Trophoblast cell (in vitro differentiated cells and primary cell): ENCODE data around the gene CCDC30.
A peak's percentile ranks its signal among the peaks of the same experiment; 100 is the strongest.

Experiments used
- DNase-seq, 2 donors: peaks; one replicate each; pipeline ENCODE4 v3.0.0-alpha.2; 2016
- H2AFZ ChIP-seq: 2 replicates; pipeline ENCODE4 v1.6.1; 2013; ENCODE audit warnings: low read length, moderate library complexity, mild to moderate bottlenecking; ENCODE audit not compliant: insufficient read depth, poor library complexity
- H2AK5ac ChIP-seq: 2 replicates; pipeline ENCODE4 v1.6.1; 2013; ENCODE audit warnings: mild to moderate bottlenecking, low read length
- H2BK120ac ChIP-seq: 2 replicates; pipeline ENCODE4 v1.6.1; 2013; ENCODE audit warnings: low read length, mild to moderate bottlenecking, moderate library complexity; ENCODE audit not compliant: insufficient read depth, poor library complexity
- H2BK12ac ChIP-seq: 2 replicates; pipeline ENCODE4 v1.6.1; 2013; ENCODE audit warnings: mild to moderate bottlenecking, low read length, moderate library complexity
- H2BK5ac ChIP-seq: 2 replicates; pipeline ENCODE4 v1.6.1; 2013; ENCODE audit warnings: low read length, low read depth, moderate library complexity, mild to moderate bottlenecking; ENCODE audit not compliant: poor library complexity
- H3K14ac ChIP-seq: 2 replicates; pipeline ENCODE4 v1.6.1; 2013; ENCODE audit warnings: mild to moderate bottlenecking, low read length
- H3K18ac ChIP-seq: 2 replicates; pipeline ENCODE4 v1.6.1; 2013; ENCODE audit warnings: mild to moderate bottlenecking, low read length
- H3K23ac ChIP-seq: 2 replicates; pipeline ENCODE4 v1.6.1; 2013; ENCODE audit warnings: low read length
- H3K27ac ChIP-seq: 2 replicates; pipeline ENCODE4 v1.5.1; 2013; ENCODE audit warnings: low read depth, mild to moderate bottlenecking, inconsistent platforms, low read length, moderate library complexity
- H3K27me3 ChIP-seq: 2 replicates; pipeline ENCODE4 v1.6.1; 2013; ENCODE audit warnings: inconsistent platforms, mild to moderate bottlenecking, low read length, moderate library complexity; ENCODE audit not compliant: insufficient read depth
- H3K36me3 ChIP-seq, 2 experiments: 1 replicate in 1 of 2; 2 replicates in 1 of 2; pipeline ENCODE4 v1.6.1; 2013; ENCODE audit warnings: low read length in 2 of 2, mild to moderate bottlenecking in 2 of 2, moderate library complexity in 1 of 2; ENCODE audit not compliant: insufficient read depth in 2 of 2, control insufficient read depth in 1 of 2
- H3K4ac ChIP-seq: 2 replicates; pipeline ENCODE4 v1.6.1; 2013; ENCODE audit warnings: low read depth, mild to moderate bottlenecking, low read length, moderate library complexity
- H3K4me1 ChIP-seq, 2 experiments: 1 replicate in 1 of 2; 2 replicates in 1 of 2; pipeline ENCODE4 v1.6.1; 2013; ENCODE audit warnings: low read length in 2 of 2, mild to moderate bottlenecking in 2 of 2, moderate library complexity in 1 of 2; ENCODE audit not compliant: insufficient read depth in 2 of 2, control insufficient read depth in 1 of 2
- H3K4me2 ChIP-seq: 2 replicates; pipeline ENCODE4 v1.6.1; 2013; ENCODE audit warnings: inconsistent platforms, mild to moderate bottlenecking, low read length, moderate library complexity
- H3K4me3 ChIP-seq: 2 replicates; pipeline ENCODE4 v1.5.1; 2013; ENCODE audit warnings: mild to moderate bottlenecking, low read depth, low read length, inconsistent platforms
- H3K79me1 ChIP-seq: one replicate; pipeline ENCODE4 v1.6.1; 2013; ENCODE audit warnings: low read length
- H3K79me2 ChIP-seq: 2 replicates; pipeline ENCODE4 v1.6.1; 2013; ENCODE audit warnings: low read length, mild to moderate bottlenecking; ENCODE audit not compliant: control insufficient read depth, insufficient read depth, poor library complexity
- H3K9ac ChIP-seq: 2 replicates; pipeline ENCODE4 v1.6.1; 2013; ENCODE audit warnings: mild to moderate bottlenecking, low read length
- H3K9me3 ChIP-seq: 2 replicates; pipeline ENCODE4 v1.6.1; 2013; ENCODE audit warnings: low read depth, mild to moderate bottlenecking, control low read depth, inconsistent platforms, low read length; ENCODE audit not compliant: insufficient read depth
- H4K12ac ChIP-seq: 2 replicates; pipeline ENCODE4 v1.6.1; 2013; ENCODE audit warnings: low read depth, mild to moderate bottlenecking, low read length, moderate library complexity
- H4K8ac ChIP-seq: 2 replicates; pipeline ENCODE4 v1.6.1; 2013; ENCODE audit warnings: low read depth, mild to moderate bottlenecking, low read length, moderate library complexity
- H4K91ac ChIP-seq: one replicate; pipeline ENCODE4 v1.6.1; 2013; ENCODE audit warnings: low read depth, mild to moderate bottlenecking, low read length, moderate library complexity
- WGBS: extraction: QIAGEN DNeasy Blood & Tissue Kit; methylation state at CpG from one replicate; pipeline ENCODE4 v1.1.7; 2013; ENCODE audit warnings: missing lambda C conversion rate; ENCODE audit not compliant: insufficient read length, insufficient coverage; ENCODE audit errors: extremely low coverage; 5-methylcytosine and 5-hydroxymethylcytosine counted together

CCDC30 gene

GRCh38 chr1:42593486-42594100, 130.5 kb downstream of the CCDC30 start:
- no peaks in the 10 kb centered on the region for H3K9me3 ChIP-seq
- no peak overlapping the region for H3K4me2 ChIP-seq
- no peaks in the 10 kb centered on the region for H3K27me3 ChIP-seq
- no peak overlapping the region for H3K18ac ChIP-seq
- H4K91ac ChIP-seq = no peak overlapping the region
- no peak overlapping the region for H4K8ac ChIP-seq
- no peak overlapping the region for H3K4me3 ChIP-seq
- no peak overlapping the region for H3K4ac ChIP-seq
- H2BK5ac ChIP-seq = no peak overlapping the region
- no peak overlapping the region for H3K14ac ChIP-seq
- H2BK120ac ChIP-seq = no peak overlapping the region
- no peaks in the 10 kb centered on the region for H3K4me1 ChIP-seq
- no peaks in the 10 kb centered on the region for H3K79me2 ChIP-seq
- H3K36me3 ChIP-seq = no peaks in the 10 kb centered on the region
- H3K27ac ChIP-seq = no peak overlapping the region
- H2AFZ ChIP-seq = no peak overlapping the region
- no peaks in the 10 kb centered on the region for H3K79me1 ChIP-seq
- H2AK5ac ChIP-seq = no peak overlapping the region
- no peak overlapping the region for H4K12ac ChIP-seq
- H2BK12ac ChIP-seq = no peak overlapping the region
- peak in 1 of 2 donors; percentile 3 for DNase-seq
- no CpG with 5 or more reads among the region's 2 CpGs for WGBS
- no peak overlapping the region for H3K9ac ChIP-seq
- no peak overlapping the region for H3K23ac ChIP-seq

DNA sequence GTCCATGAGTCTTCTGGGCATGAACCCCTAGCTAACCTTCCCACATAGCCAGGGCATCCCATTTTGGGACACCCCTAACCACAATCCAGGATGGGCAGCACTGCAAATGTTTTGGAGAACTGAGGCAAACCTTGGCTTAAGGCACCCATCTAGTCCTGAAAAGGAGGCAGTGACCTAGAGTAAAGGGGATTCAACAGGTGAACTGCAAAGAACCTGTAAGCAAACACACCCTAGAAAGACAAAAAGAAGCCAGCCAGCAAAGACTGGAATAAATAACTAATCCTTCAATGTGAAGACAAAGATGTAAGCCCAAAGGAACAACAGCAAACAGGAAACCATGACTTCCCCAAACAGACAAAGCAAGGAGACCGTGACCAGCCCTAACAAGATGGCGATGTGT, 138.4 kb downstream of the CCDC30 start:
- no peak overlapping the region for H2BK5ac ChIP-seq
- no peak overlapping the region for H3K27ac ChIP-seq
- no peak overlapping the region for H3K14ac ChIP-seq
- H3K18ac ChIP-seq = no peak overlapping the region
- no peaks in the 10 kb centered on the region for H3K4me1 ChIP-seq
- H3K4me3 ChIP-seq = no peak overlapping the region
- no peaks in the 10 kb centered on the region for H3K79me1 ChIP-seq
- no CpG with 5 or more reads among the region's 2 CpGs for WGBS
- H4K12ac ChIP-seq = no peak overlapping the region
- no peak overlapping the region for H3K4me2 ChIP-seq
- no peak for DNase-seq
- no peak overlapping the region for H2AK5ac ChIP-seq
- peaks cover 5% of the 10 kb centered on the region for H3K9me3 ChIP-seq
- H3K36me3 ChIP-seq = no peaks in the 10 kb centered on the region
- no peak overlapping the region for H2BK12ac ChIP-seq
- no peak overlapping the region for H4K8ac ChIP-seq
- H3K27me3 ChIP-seq = no peaks in the 10 kb centered on the region
- H2AFZ ChIP-seq = no peak overlapping the region
- H3K4ac ChIP-seq = no peak overlapping the region
- no peak overlapping the region for H3K9ac ChIP-seq
- no peak overlapping the region for H2BK120ac ChIP-seq
- no peaks in the 10 kb centered on the region for H3K79me2 ChIP-seq
- no peak overlapping the region for H4K91ac ChIP-seq
- H3K23ac ChIP-seq = no peak overlapping the region

DNA sequence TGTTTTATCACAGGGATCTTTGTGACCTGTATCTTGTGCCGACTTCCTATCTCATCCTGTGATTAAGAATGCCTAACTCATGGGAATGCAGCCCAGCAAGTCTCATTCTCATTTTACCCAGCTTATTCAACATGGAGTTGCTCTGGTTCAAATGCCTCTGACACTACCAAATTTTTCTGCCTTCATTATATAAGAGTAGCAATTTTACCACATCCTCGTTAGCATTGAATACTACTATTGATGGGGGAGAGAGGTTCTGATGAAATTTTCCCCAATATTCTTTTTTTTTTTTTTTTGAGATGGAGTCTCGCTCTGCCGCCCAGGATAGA, 150.7 kb downstream of the CCDC30 start:
- WGBS = no CpG with 5 or more reads among the region's 4 CpGs
- H2AFZ ChIP-seq = no peak overlapping the region
- DNase-seq = peak; percentile 62 to 80

DNA sequence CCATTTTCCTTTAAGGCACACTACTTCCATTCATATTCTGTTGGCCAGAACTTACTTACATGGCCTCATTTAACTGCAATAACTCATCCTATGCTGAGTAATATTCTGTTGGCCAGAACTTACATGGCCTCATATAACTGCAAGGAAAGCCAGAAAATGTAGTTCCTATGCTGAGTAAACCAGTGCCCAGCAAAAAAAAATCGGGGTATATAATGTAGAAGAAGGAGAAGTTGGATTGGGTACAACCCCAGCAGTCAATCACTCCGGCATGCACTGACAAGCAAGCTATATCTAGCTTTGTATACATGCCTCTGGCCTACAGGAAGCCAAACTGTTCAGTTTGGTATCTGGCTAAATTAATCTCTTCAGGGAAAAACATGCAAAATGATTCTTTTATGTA, 155.8 kb downstream of the CCDC30 start:
- Histone ChIP-seq H3K36me3 (no peaks in the 10 kb centered on the region), H3K4me2 (no peak overlapping the region), H3K79me2 (no peaks in the 10 kb centered on the region), H3K4me1 (no peaks in the 10 kb centered on the region), H2BK5ac (no peak overlapping the region), H3K4ac (no peak overlapping the region), H4K8ac (no peak overlapping the region), H2AFZ (no peak overlapping the region), H3K14ac (no peak overlapping the region), H2AK5ac (no peak overlapping the region), H4K91ac (no peak overlapping the region), H4K12ac (no peak overlapping the region), H3K23ac (no peak overlapping the region), H2BK120ac (no peak overlapping the region), H3K4me3 (no peak overlapping the region), H2BK12ac (no peak overlapping the region), H3K9ac (no peak overlapping the region), H3K27ac (no peak overlapping the region), H3K27me3 (no peaks in the 10 kb centered on the region), H3K9me3 (no peaks in the 10 kb centered on the region), H3K18ac (no peak overlapping the region), H3K79me1 (no peaks in the 10 kb centered on the region)
- DNase-seq = no peak
- no CpG with 5 or more reads among the region's 2 CpGs for WGBS

More for the DNA sequence above, 150.7 kb downstream of the CCDC30 start:
- no peaks in the 10 kb centered on the region for H3K27me3 ChIP-seq
- no peak overlapping the region for H2BK5ac ChIP-seq
- no peak overlapping the region for H4K8ac ChIP-seq
- no peak overlapping the region for H3K4me2 ChIP-seq
- no peak overlapping the region for H3K9ac ChIP-seq
- H3K79me2 ChIP-seq = no peaks in the 10 kb centered on the region
- H3K4ac ChIP-seq = no peak overlapping the region
- no peak overlapping the region for H3K18ac ChIP-seq
- H3K27ac ChIP-seq = no peak overlapping the region
- H3K79me1 ChIP-seq = no peaks in the 10 kb centered on the region
- no peaks in the 10 kb centered on the region for H3K9me3 ChIP-seq
- H3K36me3 ChIP-seq = no peaks in the 10 kb centered on the region
- no peak overlapping the region for H3K4me3 ChIP-seq
- no peak overlapping the region for H2BK12ac ChIP-seq
- no peak overlapping the region for H2AK5ac ChIP-seq
- H3K14ac ChIP-seq = no peak overlapping the region
- H4K12ac ChIP-seq = no peak overlapping the region
- H2BK120ac ChIP-seq = no peak overlapping the region
- no peak overlapping the region for H4K91ac ChIP-seq
- H3K23ac ChIP-seq = no peak overlapping the region
- H3K4me1 ChIP-seq = no peaks in the 10 kb centered on the region
